Measurements from ENCODE around the gene PVALB. TPM values are rescaled to one million over a fixed set of nuclear protein-coding genes. Genes with fewer than 3 reads are reported as not detected.
A peak's percentile ranks its signal among the peaks of the same experiment; 100 is the strongest.

Gene PVALB
- total RNA-seq, 8 experiments from 2014 or later = 0.76 to 1.7 (median 0.87) TPM; not detected in 4

- ATAC-seq (replicated peaks in 6 of 8) = peak in 1 of 8 experiments; percentile 23
- Histone ChIP-seq H3K4me1 (replicated peaks in 1 of 2) (no peaks in the 10 kb centered on the region), H3K27ac (no peak overlapping the region), H3K4me3 (no peak overlapping the region)
- 25 to 100% (median 71%) methylated on average over 1 to 10 of the region's 11 CpGs; no CpG with 5 or more reads in 1 of the 10 experiments for WGBS, 10 experiments
- in situ Hi-C loops (cut with MboI; ENCODE audit: low pct_unique_long_range_greater_than_20kb in 2 of 9, low sequenced_read_pairs in 9 of 9, unreplicated experiment in 9 of 9) = loop anchor here in 3 of 9 experiments (10.0 to 25.0 kb wide), 2 partner anchors 221 to 229 kb away; partner anchors contain the start of gene EIF3D (in 2 of the 3)
Observed at GRCh38 chr22:36765943-36766450, 50.8 kb downstream of the PVALB start.

GRCh38 chr22:36765131-36765942 is 51.5 kb downstream of the PVALB start:
- no peaks in the 10 kb centered on the region for H3K4me1 ChIP-seq (replicated peaks in 1 of 2)
- in situ Hi-C loops (cut with MboI; ENCODE audit: low pct_unique_long_range_greater_than_20kb in 2 of 9, low sequenced_read_pairs in 9 of 9, unreplicated experiment in 9 of 9) = loop anchor here in 3 of 9 experiments (10.0 to 25.0 kb wide), 2 partner anchors 221 to 228 kb away; partner anchors contain the start of gene EIF3D (in 2 of the 3)
- no peak overlapping the region for H3K4me3 ChIP-seq
- no peak for ATAC-seq (replicated peaks in 6 of 8)
- H3K27ac ChIP-seq = no peak overlapping the region
- WGBS, 10 experiments = 60 to 91% (median 80%) methylated on average over 1 to 8 of the region's 17 CpGs; no CpG with 5 or more reads in 5 of the 10 experiments

GRCh38 chr22:36764641-36765040 is 52.2 kb downstream of the PVALB start:
- H3K27ac ChIP-seq = no peak overlapping the region
- in situ Hi-C loops (cut with MboI; ENCODE audit: low pct_unique_long_range_greater_than_20kb in 2 of 9, low sequenced_read_pairs in 9 of 9, unreplicated experiment in 9 of 9) = loop anchor here in 3 of 9 experiments (10.0 to 25.0 kb wide), 2 partner anchors 220 to 227 kb away; partner anchors contain the start of gene EIF3D (in 2 of the 3)
- ATAC-seq (replicated peaks in 6 of 8) = no peak
- WGBS, 10 experiments = 67 to 100% (median 80%) methylated on average over 1 to 2 of the region's 6 CpGs; no CpG with 5 or more reads in 5 of the 10 experiments
- no peak overlapping the region for H3K4me3 ChIP-seq
- no peaks in the 10 kb centered on the region for H3K4me1 ChIP-seq (replicated peaks in 1 of 2)

GRCh38 chr22:36764060-36764459 is 52.8 kb downstream of the PVALB start:
- no peak overlapping the region for H3K4me3 ChIP-seq
- H3K4me1 ChIP-seq (replicated peaks in 1 of 2) = no peaks in the 10 kb centered on the region
- in situ Hi-C loops (cut with MboI; ENCODE audit: low pct_unique_long_range_greater_than_20kb in 2 of 9, low sequenced_read_pairs in 9 of 9, unreplicated experiment in 9 of 9) = loop anchor here in 3 of 9 experiments (10.0 to 25.0 kb wide), 2 partner anchors 219 to 227 kb away; partner anchors contain the start of gene EIF3D (in 2 of the 3)
- no peak for ATAC-seq (replicated peaks in 6 of 8)
- H3K27ac ChIP-seq = no peak overlapping the region
- WGBS, 10 experiments = 20 to 100% (median 87%) methylated on average over 1 to 8 of the region's 9 CpGs; no CpG with 5 or more reads in 2 of the 10 experiments

GRCh38 chr22:36763576-36763975 is 53.3 kb downstream of the PVALB start:
- Histone ChIP-seq H3K27ac (no peak overlapping the region), H3K4me3 (no peak overlapping the region), H3K4me1 (replicated peaks in 1 of 2) (no peaks in the 10 kb centered on the region)
- no peak for ATAC-seq (replicated peaks in 6 of 8)
- 0 to 100% (median 94%) methylated on average over 1 to 3 of the region's 8 CpGs; no CpG with 5 or more reads in 5 of the 10 experiments for WGBS, 10 experiments
- in situ Hi-C loops (cut with MboI; ENCODE audit: low pct_unique_long_range_greater_than_20kb in 2 of 9, low sequenced_read_pairs in 9 of 9, unreplicated experiment in 9 of 9) = loop anchor here in 3 of 9 experiments (10.0 to 25.0 kb wide), 2 partner anchors 219 to 226 kb away; partner anchors contain the start of gene EIF3D (in 2 of the 3)

GRCh38 chr22:36762687-36763260 is 54.1 kb downstream of the PVALB start:
- WGBS, 10 experiments = 61 to 92% (median 87%) methylated on average over 1 to 12 of the region's 17 CpGs; no CpG with 5 or more reads in 3 of the 10 experiments
- no peak for ATAC-seq (replicated peaks in 6 of 8)
- no peak overlapping the region for H3K27ac ChIP-seq
- in situ Hi-C loops (cut with MboI; ENCODE audit: low pct_unique_long_range_greater_than_20kb in 2 of 9, low sequenced_read_pairs in 9 of 9, unreplicated experiment in 9 of 9) = loop anchor here in 3 of 9 experiments (10.0 to 25.0 kb wide), 2 partner anchors 218 to 225 kb away; partner anchors contain the start of gene EIF3D (in 2 of the 3)
- no peaks in the 10 kb centered on the region for H3K4me1 ChIP-seq (replicated peaks in 1 of 2)
- no peak overlapping the region for H3K4me3 ChIP-seq

GRCh38 chr22:36761553-36762240 is 55.1 kb downstream of the PVALB start:
- no peak for ATAC-seq (replicated peaks in 6 of 8)
- Histone ChIP-seq H3K4me1 (replicated peaks in 1 of 2) (no peaks in the 10 kb centered on the region), H3K27ac (no peak overlapping the region), H3K4me3 (no peak overlapping the region)
- WGBS, 10 experiments = 61 to 92% (median 85%) methylated on average over 2 to 10 of the region's 10 CpGs
- in situ Hi-C loops (cut with MboI; ENCODE audit: low pct_unique_long_range_greater_than_20kb in 2 of 9, low sequenced_read_pairs in 9 of 9, unreplicated experiment in 9 of 9) = loop anchor here in 3 of 9 experiments (10.0 to 25.0 kb wide), 2 partner anchors 217 to 224 kb away; partner anchors contain the start of gene EIF3D (in 2 of the 3)

- Histone ChIP-seq H3K4me1 (replicated peaks in 1 of 2) (no peaks in the 10 kb centered on the region), H3K27ac (no peak overlapping the region), H3K4me3 (no peak overlapping the region)
- in situ Hi-C loops (cut with MboI; ENCODE audit: low pct_unique_long_range_greater_than_20kb in 2 of 9, low sequenced_read_pairs in 9 of 9, unreplicated experiment in 9 of 9) = loop anchor here in 3 of 9 experiments (10.0 to 25.0 kb wide), 2 partner anchors 216 to 223 kb away; partner anchors contain the start of gene EIF3D (in 2 of the 3)
- 0 to 97% (median 77%) methylated on average over 1 to 9 of the region's 11 CpGs; no CpG with 5 or more reads in 3 of the 10 experiments for whole genome bisulfite sequencing, 10 experiments
- no peak for ATAC-seq (replicated peaks in 6 of 8)
Observed at GRCh38 chr22:36760786-36761185, 56.0 kb downstream of the PVALB start.

GRCh38 chr22:36759481-36760159 is 57.2 kb downstream of the PVALB start:
- H3K4me3 ChIP-seq = no peak overlapping the region
- 64 to 93% (median 85%) methylated on average over 3 to 15 of the region's 19 CpGs for WGBS, 10 experiments
- ATAC-seq (replicated peaks in 6 of 8) = no peak
- no peak overlapping the region for H3K27ac ChIP-seq
- in situ Hi-C loops (cut with MboI; ENCODE audit: low pct_unique_long_range_greater_than_20kb in 2 of 9, low sequenced_read_pairs in 9 of 9, unreplicated experiment in 9 of 9) = loop anchor here in 3 of 9 experiments (10.0 to 25.0 kb wide), 2 partner anchors 215 to 222 kb away; partner anchors contain the start of gene EIF3D (in 2 of the 3)
- H3K4me1 ChIP-seq (replicated peaks in 1 of 2) = no peaks in the 10 kb centered on the region

- H3K4me3 ChIP-seq = no peak overlapping the region
- 37 to 90% (median 70%) methylated on average over 1 to 4 of the region's 15 CpGs; no CpG with 5 or more reads in 5 of the 10 experiments for WGBS, 10 experiments
- in situ Hi-C loops (cut with MboI; ENCODE audit: low pct_unique_long_range_greater_than_20kb in 2 of 9, low sequenced_read_pairs in 9 of 9, unreplicated experiment in 9 of 9) = loop anchor here in 2 of 9 experiments (25.0 kb wide), 1 partner anchor 222 kb away; the partner anchor contains the start of gene EIF3D (in 2 of the 2)
- ATAC-seq (replicated peaks in 6 of 8) = no peak
- no peaks in the 10 kb centered on the region for H3K4me1 ChIP-seq (replicated peaks in 1 of 2)
- no peak overlapping the region for H3K27ac ChIP-seq
Observed at GRCh38 chr22:36758792-36759271, 58.0 kb downstream of the PVALB start.

- H3K27ac ChIP-seq = no peak overlapping the region
- in situ Hi-C loops (cut with MboI; ENCODE audit: low pct_unique_long_range_greater_than_20kb in 2 of 9, low sequenced_read_pairs in 9 of 9, unreplicated experiment in 9 of 9) = loop anchor here in 2 of 9 experiments (25.0 kb wide), 1 partner anchor 220 kb away; the partner anchor contains the start of gene EIF3D (in 2 of the 2)
- no peaks in the 10 kb centered on the region for H3K4me1 ChIP-seq (replicated peaks in 1 of 2)
- peak; percentile 86 to 98 (median 92) for ATAC-seq (replicated peaks in 6 of 8)
- 59 to 87% (median 66%) methylated on average over 2 to 13 of the region's 19 CpGs; no CpG with 5 or more reads in 6 of the 10 experiments for WGBS, 10 experiments
- H3K4me3 ChIP-seq = no peak overlapping the region
Observed at GRCh38 chr22:36757668-36758211, 59.1 kb downstream of the PVALB start.
